NCI-H526 treated with DMSO at 0.1 percent for 48 hours (cell line): ENCODE measurements around the gene TPM4.
"Not testable (repeated sequence)": the region's sequence is repeated elsewhere in the genome, so short reads cannot be mapped to it uniquely, and the experiment has no call there.

Experiments used
- DNase-seq: peaks from one replicate; lab custom pipeline; 2025; lab: John Stamatoyannopoulos, UW

TPM4 gene

GRCh38 chr19:16073481-16073880, 2.8 kb upstream of the TPM4 start:
- DNase-seq: no peak

DNA sequence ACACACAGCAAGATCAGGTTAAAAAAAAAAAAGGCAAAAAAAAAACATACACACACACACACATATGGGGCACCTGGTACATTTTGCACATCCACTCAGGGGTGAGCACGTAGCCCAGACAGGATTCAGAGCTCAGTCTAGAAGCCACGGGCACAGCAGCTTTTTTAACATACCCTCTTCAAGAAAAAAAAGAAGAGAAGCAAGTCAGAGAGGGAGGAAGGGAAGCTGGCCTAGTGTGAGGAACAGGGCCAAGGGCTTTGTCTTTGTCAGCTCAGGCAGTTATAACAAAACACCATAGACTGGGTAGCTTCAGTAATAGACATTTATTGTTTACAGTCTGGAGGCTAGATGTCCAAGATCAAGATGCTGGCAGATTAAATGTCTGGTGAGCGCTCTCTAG, 2.3 kb upstream of the TPM4 start:
- no peak for DNase-seq

- DNase-seq: no peak
Measured at GRCh38 chr19:16074488-16075365, 1.6 kb upstream of the TPM4 start.

- DNase-seq: no peak
Measured at GRCh38 chr19:16075430-16076153, 703 bp upstream of the TPM4 start.

- DNase-seq: no peak
Measured at GRCh38 chr19:16076958-16077611, 790 bp downstream of the TPM4 start.

DNA sequence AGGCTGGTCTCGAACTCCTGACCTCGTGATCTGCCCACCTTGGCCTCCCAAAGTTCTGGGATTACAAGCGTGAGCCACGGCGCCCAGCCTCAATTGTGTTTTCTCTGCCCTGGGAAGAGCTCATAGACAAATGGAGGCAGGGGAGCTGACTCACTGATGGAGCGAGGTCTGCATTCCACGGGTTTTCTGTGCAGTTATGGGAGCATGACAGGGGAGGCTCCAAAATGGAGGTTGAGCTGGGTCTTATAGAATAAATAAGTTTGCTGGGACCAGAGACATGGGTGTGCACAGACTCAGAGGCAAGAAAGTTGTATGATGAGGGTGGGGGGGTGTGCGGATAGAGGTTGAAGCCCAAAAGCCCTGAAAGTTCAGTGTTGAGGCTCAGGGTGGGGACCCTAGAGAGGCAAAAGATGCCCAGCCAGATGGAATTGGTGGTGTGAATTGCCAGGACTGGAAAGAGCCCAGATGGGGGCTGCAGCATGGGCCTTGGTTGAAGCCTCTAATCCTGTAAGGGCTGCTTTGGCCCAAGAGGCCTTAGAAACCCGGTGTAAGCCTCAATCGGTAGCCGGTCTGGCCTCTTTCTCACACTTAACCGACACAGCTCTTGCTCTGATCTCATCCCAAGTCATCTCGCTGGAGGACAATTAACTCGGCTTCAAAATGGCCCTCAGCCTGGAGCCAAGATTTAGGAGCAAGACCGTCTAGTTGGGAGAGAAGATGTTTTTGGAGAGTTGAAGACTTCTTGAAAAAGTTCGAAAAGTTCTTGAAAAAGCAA, 1.9 kb downstream of the TPM4 start:
- DNase-seq: no peak

DNA sequence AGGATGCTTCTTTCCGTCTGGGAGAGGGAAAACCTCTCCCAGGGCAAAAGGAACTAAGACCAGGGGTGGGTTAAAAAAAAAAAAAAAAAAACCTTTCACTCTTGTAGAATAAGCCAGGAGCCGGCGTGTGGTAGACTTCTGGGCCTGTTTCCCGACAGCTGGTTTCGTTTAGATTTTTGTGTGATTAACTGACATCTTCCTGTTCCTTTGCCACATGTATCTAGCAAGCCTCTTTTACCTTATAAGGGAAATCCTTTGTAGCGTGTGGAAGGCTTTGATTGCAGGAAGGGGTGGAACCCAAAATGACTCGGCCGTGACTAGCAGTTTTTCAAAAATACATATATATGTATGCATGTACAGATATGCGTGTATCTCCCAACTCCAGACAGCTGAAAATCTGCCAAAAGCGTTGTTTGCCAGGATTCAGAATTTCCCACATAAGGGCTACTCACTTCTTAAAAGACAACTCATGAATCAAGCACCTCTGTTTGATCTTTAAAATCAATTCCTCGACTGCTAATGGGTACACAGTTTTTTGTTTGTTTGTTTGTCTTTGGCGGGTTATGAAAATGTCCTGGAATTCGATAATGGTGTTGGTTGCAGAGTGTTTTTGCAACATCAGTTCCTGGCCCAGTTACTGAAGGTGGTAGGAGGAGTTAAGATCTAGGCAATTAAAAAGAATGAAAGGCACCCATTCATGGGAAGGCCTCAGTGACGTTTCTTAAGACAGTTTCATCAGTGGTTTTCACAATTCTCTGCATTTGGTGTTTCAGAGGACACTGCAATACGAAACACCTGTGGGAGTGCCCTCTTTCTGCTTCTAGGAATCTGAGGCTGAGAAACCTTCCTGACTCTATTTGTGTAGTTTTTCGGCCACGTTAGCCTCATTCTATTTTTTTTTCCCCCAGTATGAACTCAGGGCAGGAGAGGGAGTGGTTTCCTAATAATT, 2.7 kb downstream of the TPM4 start:
- no peak for DNase-seq

DNA sequence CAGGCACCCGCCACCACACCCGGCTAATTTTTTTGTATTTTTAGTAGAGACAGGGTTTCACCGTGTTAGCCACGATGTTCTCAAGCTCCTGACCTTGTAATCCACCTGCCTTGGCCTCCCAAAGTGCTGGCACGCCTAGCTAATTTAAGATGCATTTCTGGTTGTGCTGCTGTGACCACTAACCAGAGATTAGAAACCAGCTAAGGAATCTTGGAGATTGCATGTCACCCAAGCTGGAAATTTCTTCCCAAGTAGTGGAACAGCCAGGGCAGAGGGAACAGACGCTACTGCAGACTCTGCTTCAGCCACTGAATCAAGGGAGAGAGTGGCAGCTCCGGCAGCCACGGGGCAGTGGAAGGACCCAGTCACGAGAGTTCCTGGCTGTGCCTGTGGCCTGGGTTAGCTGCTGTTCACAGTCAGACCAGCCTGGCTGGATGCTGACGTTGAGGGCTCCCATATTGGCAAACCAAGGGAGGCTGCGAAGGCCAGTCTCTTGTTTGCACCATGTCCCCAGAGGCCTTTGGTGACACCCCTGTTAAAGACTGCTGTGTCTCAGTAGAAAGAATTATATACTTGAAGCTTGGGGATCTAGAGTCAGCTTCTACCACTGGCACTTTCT, 7.9 kb downstream of the TPM4 start:
- DNase-seq: no peak

- no peak for DNase-seq
Measured at GRCh38 chr19:16085115-16085514, 8.8 kb downstream of the TPM4 start.

GRCh38 chr19:16087404-16087803, 11.1 kb downstream of the TPM4 start:
- not testable (repeated sequence) for DNase-seq

- DNase-seq: no peak
Measured at GRCh38 chr19:16087940-16088339, 11.6 kb downstream of the TPM4 start.

- DNase-seq: no peak
Measured at GRCh38 chr19:16088351-16089009, 12.2 kb downstream of the TPM4 start.

DNA sequence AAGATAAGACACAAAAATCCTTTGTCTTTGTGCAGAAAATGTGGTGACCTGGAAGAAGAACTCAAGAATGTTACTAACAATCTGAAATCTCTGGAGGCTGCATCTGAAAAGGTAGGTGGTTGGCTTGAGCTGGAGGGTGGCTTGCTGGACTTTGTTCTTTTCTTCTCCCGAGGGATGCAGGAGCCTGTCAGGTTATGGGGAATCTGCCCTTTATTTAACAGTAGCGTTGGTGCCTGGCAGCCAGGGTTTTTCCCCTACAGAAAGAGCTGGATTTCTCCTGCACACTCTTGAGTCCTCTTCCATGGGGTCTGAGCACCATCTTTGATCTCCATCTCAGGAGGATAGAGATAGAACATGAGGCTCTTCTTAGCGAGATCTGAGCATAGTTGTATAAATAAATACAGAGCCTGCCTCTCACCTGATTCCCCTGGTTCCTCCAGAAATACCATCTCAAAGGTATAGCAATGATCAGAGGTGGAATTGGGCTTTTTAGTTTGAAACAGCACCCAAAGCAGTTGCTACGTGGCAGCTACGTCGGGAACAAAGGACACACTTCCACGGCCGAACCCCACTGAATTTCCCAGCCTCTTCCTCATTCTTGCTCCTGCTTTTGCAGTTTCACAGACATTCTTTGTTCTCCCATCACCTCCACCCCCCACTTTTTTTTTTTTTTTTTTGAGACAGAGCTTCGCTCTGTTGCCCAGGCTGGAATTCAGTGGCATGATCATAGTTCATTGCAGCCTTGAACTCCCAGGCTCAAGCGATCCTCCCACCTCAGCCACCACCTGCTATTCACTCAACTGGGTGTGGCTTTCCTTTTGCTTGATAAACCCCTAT, 12.9 kb downstream of the TPM4 start:
- DNase-seq: no peak

GRCh38 chr19:16091546-16092475, 15.5 kb downstream of the TPM4 start:
- no peak for DNase-seq

GRCh38 chr19:16094360-16095070, 18.2 kb downstream of the TPM4 start:
- no peak for DNase-seq

- DNase-seq: no peak
Measured at GRCh38 chr19:16095071-16095571, 18.8 kb downstream of the TPM4 start.

DNA sequence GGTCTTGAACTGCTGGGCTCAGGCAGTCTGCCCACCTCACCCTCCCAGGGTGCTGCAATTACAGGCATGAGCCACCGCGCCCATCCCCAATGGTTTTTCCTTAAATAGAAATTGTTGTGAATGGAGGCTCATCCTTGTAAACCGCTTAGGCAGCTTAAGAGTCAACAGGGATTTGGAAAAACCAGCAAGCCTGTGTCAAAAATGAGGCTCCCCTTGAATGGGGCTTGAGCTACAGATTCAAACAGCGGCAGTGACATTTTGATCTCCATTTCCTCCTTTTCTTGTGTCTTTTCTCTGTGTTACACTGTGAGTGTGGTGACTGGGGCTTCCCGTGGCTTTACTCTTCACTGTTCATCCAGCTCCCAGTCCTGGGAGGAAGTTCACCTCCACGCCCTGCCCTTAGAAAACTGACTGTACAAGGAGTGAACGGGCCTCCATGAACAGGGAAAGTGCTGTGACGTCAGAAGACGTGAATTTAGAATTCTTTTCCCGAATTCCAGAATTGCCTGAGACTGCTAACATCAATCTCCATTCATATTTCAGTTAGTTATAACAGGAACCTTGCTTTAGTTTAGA, 20.1 kb downstream of the TPM4 start:
- DNase-seq: no peak
